CD14-positive monocyte (primary cell): ENCODE results near the gene SLC6A13. TPM values are rescaled to one million over a fixed set of nuclear protein-coding genes. Genes with fewer than 3 reads are reported as not detected.

ENCODE experiments used
- DNase-seq, 3 donors: peaks; one replicate each; pipeline ENCODE4 v3.0.0-alpha.2; 2011 to 2022
- H2AFZ ChIP-seq: 2 replicates; pipeline ENCODE4 v1.6.0; 2012; ENCODE audit warnings: mild to moderate bottlenecking, low read depth, low read length, inconsistent platforms; ENCODE audit not compliant: insufficient read depth, poor library complexity, severe bottlenecking
- H3K27ac ChIP-seq, 2 donors: 1 replicate in 1 of 2; 2 replicates in 1 of 2; pipeline ENCODE4 v1.5.1; 2012 to 2013; ENCODE audit warnings: low read length in 2 of 2, control low read depth in 1 of 2, inconsistent platforms in 1 of 2, low read depth in 1 of 2, mild to moderate bottlenecking in 1 of 2
- H3K27me3 ChIP-seq, 2 donors: one replicate each; pipeline versions ENCODE4 v1.6.0 to v1.6.1; 2011 to 2013; ENCODE audit warnings: low read length in 2 of 2; ENCODE audit not compliant: control insufficient read depth in 2 of 2, insufficient read depth in 2 of 2
- H3K36me3 ChIP-seq, 2 donors: replicated peaks in 1 of 2; 1 replicate in 1 of 2; 2 replicates in 1 of 2; pipeline versions ENCODE4 v1.5.1 to v1.6.1; 2012 to 2013; ENCODE audit warnings: low read length in 2 of 2, control low read depth in 1 of 2, inconsistent platforms in 1 of 2, mild to moderate bottlenecking in 1 of 2; ENCODE audit not compliant: insufficient read depth in 2 of 2, control insufficient read depth in 1 of 2
- H3K4me1 ChIP-seq, 2 donors: 1 replicate in 1 of 2; 2 replicates in 1 of 2; pipeline versions ENCODE4 v1.5.1 to v1.6.1; 2012 to 2013; ENCODE audit warnings: low read length in 2 of 2, control low read depth in 1 of 2, inconsistent platforms in 1 of 2, mild to moderate bottlenecking in 1 of 2, moderate library complexity in 1 of 2; ENCODE audit not compliant: insufficient read depth in 2 of 2, control insufficient read depth in 1 of 2
- H3K4me2 ChIP-seq: replicated peaks from 2 replicates; pipeline ENCODE3; 2012; ENCODE audit warnings: low read length, moderate library complexity, mild to moderate bottlenecking; ENCODE audit not compliant: poor library complexity, severe bottlenecking; ENCODE audit errors: extremely low read depth
- H3K4me3 ChIP-seq, 3 experiments: fragments of 200-600 bp in 1 of 3; sonication (generic) in 1 of 3; replicated peaks in 1 of 3; 1 replicate in 2 of 3; 2 replicates in 1 of 3; pipeline ENCODE4 v1.5.1; 2011 to 2013; ENCODE audit warnings: low read length in 3 of 3, mild to moderate bottlenecking in 3 of 3, control low read depth in 2 of 3, low read depth in 2 of 3, inconsistent platforms in 1 of 3, moderate library complexity in 1 of 3
- H3K79me2 ChIP-seq: 2 replicates; pipeline ENCODE4 v1.6.0; 2012; ENCODE audit warnings: mild to moderate bottlenecking, control low read depth, inconsistent platforms, low read length, moderate library complexity; ENCODE audit not compliant: insufficient read depth
- H3K9ac ChIP-seq: 2 replicates; pipeline ENCODE4 v1.6.0; 2017; ENCODE audit warnings: low read length, mild to moderate bottlenecking; ENCODE audit not compliant: insufficient read depth, poor library complexity, severe bottlenecking
- H3K9me3 ChIP-seq, 2 donors: replicated peaks in 1 of 2; 1 replicate in 1 of 2; 2 replicates in 1 of 2; pipeline versions ENCODE4 v1.5.1 to v1.6.1; 2012 to 2013; ENCODE audit warnings: low read length in 2 of 2, control low read depth in 1 of 2; ENCODE audit not compliant: control insufficient read depth in 1 of 2, insufficient read depth in 1 of 2
- H4K20me1 ChIP-seq: 2 replicates; pipeline ENCODE4 v1.6.0; 2012; ENCODE audit warnings: mild to moderate bottlenecking, low read length, control low read depth, moderate library complexity; ENCODE audit not compliant: insufficient read depth
- H3K27ac Mint-ChIP-seq, 7 donors: one replicate each; pipeline ENCODE4 v1.8.0; 2020; ENCODE audit warnings: mild to moderate bottlenecking in 7 of 7, mixed read lengths in 7 of 7, moderate library complexity in 6 of 7, inconsistent platforms in 2 of 7
- H3K27me3 Mint-ChIP-seq, 3 donors: one replicate each; pipeline ENCODE4 v1.8.0; 2021 to 2022; ENCODE audit warnings: low read depth in 3 of 3, mild to moderate bottlenecking in 3 of 3, mixed read lengths in 3 of 3, moderate library complexity in 3 of 3, inconsistent platforms in 1 of 3
- H3K36me3 Mint-ChIP-seq, 2 donors: one replicate each; pipeline ENCODE4 v1.8.0; 2020; ENCODE audit warnings: mixed read lengths in 2 of 2, inconsistent platforms in 1 of 2, mild to moderate bottlenecking in 1 of 2
- H3K4me1 Mint-ChIP-seq: one replicate; pipeline ENCODE4 v1.8.0; 2020; ENCODE audit warnings: mild to moderate bottlenecking, mixed read lengths
- H3K4me3 Mint-ChIP-seq, 2 donors: one replicate each; pipeline ENCODE4 v1.8.0; 2020; ENCODE audit warnings: mild to moderate bottlenecking in 2 of 2, mixed read lengths in 2 of 2, moderate library complexity in 1 of 2
- H3K9me3 Mint-ChIP-seq, 7 donors: one replicate each; pipeline ENCODE4 v1.8.0; 2020 to 2022; ENCODE audit warnings: mixed read lengths in 7 of 7, mild to moderate bottlenecking in 6 of 7, moderate library complexity in 6 of 7, inconsistent platforms in 2 of 7
- WGBS: methylation state at CpG from one replicate; pipeline ENCODE4 v1.1.5; 2013; ENCODE audit warnings: missing lambda C conversion rate; ENCODE audit not compliant: insufficient coverage; 5-methylcytosine and 5-hydroxymethylcytosine counted together
- intact Hi-C, 2 donors: fragments of 100-400 bp; cut with micrococcal nuclease; formaldehyde crosslinking; loops; one replicate each; pipeline versions ENCODE4 v1.15.0 to v1.15.1; 2023
- polyA plus RNA-seq, 3 donors: library from polyadenylated mRNA; depleted of rRNA in 1 of 3; unstranded in 2 of 3; stranded (reverse) in 1 of 3; fragments of 300-500 nt in 2 of 3; fragments of >200 nt in 1 of 3; fragmentation: Illumina TruSeq in 2 of 3; gene quantifications; 1 replicate in 2 of 3; 2 replicates in 1 of 3; pipeline ENCODE4 v1.2.3, GENCODE V29; 2012 to 2021
- TF ChIP-seq, protein P1 (sequence below): fragments of 200-600 bp; IDR thresholded peaks from one replicate; pipeline ENCODE4 v1.8.0; 2022; ENCODE audit warnings: antibody characterized with exemption, mild to moderate bottlenecking

SLC6A13 gene
- polyA plus RNA-seq, 3 donors: 0.13 TPM; not detected in 2

DNA sequence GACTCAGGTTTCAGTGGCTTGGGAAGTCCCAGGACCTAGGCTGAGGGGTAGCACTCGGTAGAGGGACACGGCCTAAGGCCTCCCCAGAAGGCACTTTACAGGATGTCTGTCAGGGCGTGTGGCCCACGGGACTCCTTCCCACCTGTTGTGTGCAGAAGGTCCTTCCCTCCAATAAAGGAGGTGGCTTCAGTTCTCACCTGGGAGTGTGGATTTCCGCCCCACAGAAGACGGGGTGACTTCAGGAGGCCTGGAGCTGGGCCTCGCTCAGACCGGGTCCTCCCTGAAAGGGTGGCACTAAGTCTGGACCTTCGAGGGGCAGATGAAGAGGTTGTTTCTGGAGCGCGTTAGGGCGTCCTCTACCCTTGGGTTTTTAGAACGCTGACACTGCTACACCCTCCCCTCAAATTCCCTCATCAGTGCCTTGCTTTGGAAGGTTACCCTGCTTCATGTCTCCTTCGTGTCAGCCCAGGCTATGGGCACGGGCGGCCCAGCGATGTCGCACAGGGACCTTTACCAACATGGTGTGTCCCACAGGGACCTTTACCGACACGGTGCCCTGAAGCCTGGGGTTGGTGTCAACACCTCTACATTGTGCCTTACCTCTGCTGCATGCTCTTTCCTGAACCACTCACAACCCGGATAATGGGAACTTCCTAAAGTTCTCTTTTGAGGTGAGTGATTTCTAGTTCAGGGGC is 55.7 kb downstream of the SLC6A13 start:
- H3K4me3 ChIP-seq: no peak overlapping the region
- DNase-seq: no peak
- peaks cover 13 to 19% of the 10 kb centered on the region in 2 donors for H3K4me1 ChIP-seq
- peaks cover 0 to 9% of the 10 kb centered on the region in 2 donors for H3K9me3 ChIP-seq
- H3K79me2 ChIP-seq: no peaks in the 10 kb centered on the region
- H3K27ac ChIP-seq: no peak overlapping the region
- H4K20me1 ChIP-seq: no peaks in the 10 kb centered on the region
- H3K36me3 ChIP-seq: peaks cover 0 to 23% of the 10 kb centered on the region in 2 donors
- peaks cover 13 to 33% of the 10 kb centered on the region in 2 donors for H3K27me3 ChIP-seq
- WGBS: 94% methylated on average over 15 of the region's 21 CpGs
- H2AFZ ChIP-seq: no peak overlapping the region
- H3K4me2 ChIP-seq: no peak overlapping the region
- intact Hi-C loops: no loop called here
- peaks cover 0 to 5% (median under 1%) of the 10 kb centered on the region in 7 donors for H3K9me3 Mint-ChIP-seq
- no peak overlapping the region for H3K27ac Mint-ChIP-seq
- no peak overlapping the region for H3K4me3 Mint-ChIP-seq
- H3K4me1 Mint-ChIP-seq: peaks cover 19% of the 10 kb centered on the region
- H3K36me3 Mint-ChIP-seq: peaks cover 30 to 56% of the 10 kb centered on the region in 2 donors
- H3K27me3 Mint-ChIP-seq: peaks cover 31 to 43% (median 35%) of the 10 kb centered on the region in 3 donors
- H3K9ac ChIP-seq: no peak overlapping the region
- TF ChIP-seq, protein P1, sequence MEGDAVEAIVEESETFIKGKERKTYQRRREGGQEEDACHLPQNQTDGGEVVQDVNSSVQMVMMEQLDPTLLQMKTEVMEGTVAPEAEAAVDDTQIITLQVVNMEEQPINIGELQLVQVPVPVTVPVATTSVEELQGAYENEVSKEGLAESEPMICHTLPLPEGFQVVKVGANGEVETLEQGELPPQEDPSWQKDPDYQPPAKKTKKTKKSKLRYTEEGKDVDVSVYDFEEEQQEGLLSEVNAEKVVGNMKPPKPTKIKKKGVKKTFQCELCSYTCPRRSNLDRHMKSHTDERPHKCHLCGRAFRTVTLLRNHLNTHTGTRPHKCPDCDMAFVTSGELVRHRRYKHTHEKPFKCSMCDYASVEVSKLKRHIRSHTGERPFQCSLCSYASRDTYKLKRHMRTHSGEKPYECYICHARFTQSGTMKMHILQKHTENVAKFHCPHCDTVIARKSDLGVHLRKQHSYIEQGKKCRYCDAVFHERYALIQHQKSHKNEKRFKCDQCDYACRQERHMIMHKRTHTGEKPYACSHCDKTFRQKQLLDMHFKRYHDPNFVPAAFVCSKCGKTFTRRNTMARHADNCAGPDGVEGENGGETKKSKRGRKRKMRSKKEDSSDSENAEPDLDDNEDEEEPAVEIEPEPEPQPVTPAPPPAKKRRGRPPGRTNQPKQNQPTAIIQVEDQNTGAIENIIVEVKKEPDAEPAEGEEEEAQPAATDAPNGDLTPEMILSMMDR: no peak

DNA sequence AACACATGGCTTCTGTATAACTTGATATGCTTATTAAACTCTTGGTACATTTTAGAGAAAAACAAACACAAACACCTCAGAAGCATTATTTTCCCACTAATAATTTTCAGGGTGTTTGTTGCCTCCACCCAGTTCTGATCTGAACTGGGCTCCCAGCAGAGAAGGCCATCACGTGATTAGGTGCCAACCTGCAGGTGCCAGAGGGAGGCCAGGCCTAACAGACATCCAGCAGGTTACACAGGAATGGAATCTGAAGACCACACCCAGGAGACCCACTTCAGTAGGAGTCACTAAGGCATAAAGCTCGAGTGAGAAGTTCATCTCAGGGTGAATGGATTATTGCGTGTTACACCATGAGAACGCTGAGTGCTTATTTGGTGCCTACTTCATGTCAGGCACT is 57.6 kb downstream of the SLC6A13 start:
- H2AFZ ChIP-seq: no peak overlapping the region
- peaks cover 35 to 61% of the 10 kb centered on the region in 2 donors for H3K36me3 Mint-ChIP-seq
- no peak overlapping the region for H3K4me3 ChIP-seq
- no peak overlapping the region for H3K27ac ChIP-seq
- 100% methylated on average over 4 of the region's 4 CpGs for WGBS
- H3K27ac Mint-ChIP-seq: no peak overlapping the region
- H3K4me3 Mint-ChIP-seq: no peak overlapping the region
- H3K4me2 ChIP-seq: no peak overlapping the region
- no peak for DNase-seq
- H3K4me1 ChIP-seq: peaks cover 4 to 10% of the 10 kb centered on the region in 2 donors
- peaks cover 0 to 9% of the 10 kb centered on the region in 2 donors for H3K9me3 ChIP-seq
- intact Hi-C loops: no loop called here
- TF ChIP-seq, protein P1: no peak
- peaks cover 41 to 60% (median 51%) of the 10 kb centered on the region in 3 donors for H3K27me3 Mint-ChIP-seq
- peaks cover 0 to 21% of the 10 kb centered on the region in 2 donors for H3K36me3 ChIP-seq
- H4K20me1 ChIP-seq: no peaks in the 10 kb centered on the region
- H3K27me3 ChIP-seq: peaks cover 16 to 43% of the 10 kb centered on the region in 2 donors
- H3K9me3 Mint-ChIP-seq: peaks cover 0 to 5% (median 2%) of the 10 kb centered on the region in 7 donors
- H3K4me1 Mint-ChIP-seq: peaks cover 9% of the 10 kb centered on the region
- H3K79me2 ChIP-seq: no peaks in the 10 kb centered on the region
- H3K9ac ChIP-seq: no peak overlapping the region
